Measurements from ENCODE around the gene PRKG1.
"Not testable (repeated sequence)": the region's sequence is repeated elsewhere in the genome, so short reads cannot be mapped to it uniquely, and the experiment has no call there.

Gene PRKG1

GRCh38 chr10:52215745-52216361, 1141.6 kb downstream of the PRKG1 start:
- DNase-seq (ENCODE audit: low spot score) = peak; percentile 66

DNA sequence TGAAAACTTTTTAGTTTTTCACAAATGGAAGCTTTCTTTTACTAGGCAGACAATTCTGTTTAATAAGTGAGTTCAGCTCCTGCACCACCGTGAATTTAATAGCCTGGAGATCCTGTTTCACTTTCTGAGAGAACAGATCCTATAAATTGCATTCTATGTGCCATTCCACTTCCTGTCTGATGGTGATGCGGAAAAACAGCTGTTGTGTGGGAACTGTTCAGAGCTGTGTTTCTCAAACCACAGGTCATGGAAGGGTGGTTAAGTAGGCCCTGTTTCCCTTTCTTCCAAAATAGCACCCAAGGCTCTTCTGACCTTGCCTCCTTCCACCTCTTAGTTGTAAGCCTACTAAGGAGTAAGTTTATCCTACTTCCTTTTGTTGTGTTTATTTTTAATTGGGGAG, 1142.6 kb downstream of the PRKG1 start:
- DNase-seq (ENCODE audit: low spot score) = no peak

DNA sequence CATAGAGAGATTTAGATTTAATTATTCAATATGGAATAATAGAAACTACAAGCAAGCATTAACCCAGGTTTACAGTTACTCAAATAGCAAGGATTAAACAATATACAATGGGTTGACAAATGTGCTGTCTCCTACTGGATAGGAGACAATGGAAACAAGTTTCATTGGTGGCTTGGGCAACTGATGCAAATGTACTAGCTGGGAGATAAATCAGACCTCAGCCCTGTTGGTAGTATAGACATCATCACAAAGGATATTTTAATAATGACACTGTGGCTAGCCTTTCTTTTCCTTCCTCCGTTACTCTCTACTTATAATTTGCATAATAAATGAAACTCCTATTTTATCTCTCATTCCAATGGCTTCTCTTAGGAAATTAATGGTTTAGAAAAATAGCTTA, 1143.2 kb downstream of the PRKG1 start:
- no peak for DNase-seq (ENCODE audit: low spot score)

DNA sequence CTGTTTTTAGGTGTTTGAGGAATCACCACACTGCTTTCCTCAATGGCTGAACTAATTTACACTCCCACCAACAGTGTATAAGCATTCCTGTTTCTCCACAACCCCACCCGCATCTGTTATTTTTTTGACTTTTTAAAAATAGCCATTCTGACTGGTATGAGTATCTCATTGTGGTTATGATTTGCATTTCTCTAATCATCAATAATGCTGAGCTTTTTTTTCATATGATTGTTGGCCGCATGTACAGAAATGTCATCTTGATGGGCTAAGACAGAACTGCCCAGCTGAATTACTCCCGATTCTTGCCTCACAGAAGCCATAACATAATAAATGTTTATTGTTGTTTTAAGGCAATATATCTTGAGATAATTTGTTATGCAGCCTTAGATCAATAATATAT, 1146.7 kb downstream of the PRKG1 start:
- no peak for DNase-seq (ENCODE audit: low spot score)

GRCh38 chr10:52221923-52222322, 1147.6 kb downstream of the PRKG1 start:
- DNase-seq (ENCODE audit: low spot score) = no peak

- DNase-seq (ENCODE audit: low spot score) = no peak
Measured at GRCh38 chr10:52226197-52226847, 1152.0 kb downstream of the PRKG1 start.

GRCh38 chr10:52228556-52228955, 1154.3 kb downstream of the PRKG1 start:
- no peak for DNase-seq (ENCODE audit: low spot score)

- no peak for DNase-seq (ENCODE audit: low spot score)
Measured at GRCh38 chr10:52229291-52229931, 1155.1 kb downstream of the PRKG1 start.

GRCh38 chr10:52232561-52233350, 1158.5 kb downstream of the PRKG1 start:
- DNase-seq (ENCODE audit: low spot score) = no peak

- not testable (repeated sequence) for DNase-seq (ENCODE audit: low spot score)
Measured at GRCh38 chr10:52233351-52233991, 1159.2 kb downstream of the PRKG1 start.

GRCh38 chr10:52239771-52240170, 1165.5 kb downstream of the PRKG1 start:
- DNase-seq (ENCODE audit: low spot score) = no peak

GRCh38 chr10:52245547-52245946, 1171.3 kb downstream of the PRKG1 start:
- no peak for DNase-seq (ENCODE audit: low spot score)

DNA sequence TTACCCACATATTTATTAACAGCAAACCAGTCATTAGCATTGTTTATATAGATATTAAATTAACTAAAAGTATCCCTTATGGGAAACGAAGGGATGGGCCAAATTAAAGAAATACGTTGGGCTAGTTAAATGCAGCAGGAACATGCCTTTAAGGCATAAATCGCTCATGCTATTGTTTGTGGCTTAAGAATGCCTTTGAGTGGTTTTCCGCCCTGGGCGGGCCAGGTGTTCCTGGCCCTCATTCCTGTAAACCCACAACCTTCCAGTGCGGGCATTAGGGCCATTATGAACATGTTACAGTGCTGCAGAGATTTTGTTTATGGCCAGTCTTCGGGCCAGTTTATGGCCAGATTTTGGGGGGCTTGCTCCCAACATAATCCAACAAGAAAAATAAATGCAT, 1173.6 kb downstream of the PRKG1 start:
- not testable (repeated sequence) for DNase-seq (ENCODE audit: low spot score)

DNA sequence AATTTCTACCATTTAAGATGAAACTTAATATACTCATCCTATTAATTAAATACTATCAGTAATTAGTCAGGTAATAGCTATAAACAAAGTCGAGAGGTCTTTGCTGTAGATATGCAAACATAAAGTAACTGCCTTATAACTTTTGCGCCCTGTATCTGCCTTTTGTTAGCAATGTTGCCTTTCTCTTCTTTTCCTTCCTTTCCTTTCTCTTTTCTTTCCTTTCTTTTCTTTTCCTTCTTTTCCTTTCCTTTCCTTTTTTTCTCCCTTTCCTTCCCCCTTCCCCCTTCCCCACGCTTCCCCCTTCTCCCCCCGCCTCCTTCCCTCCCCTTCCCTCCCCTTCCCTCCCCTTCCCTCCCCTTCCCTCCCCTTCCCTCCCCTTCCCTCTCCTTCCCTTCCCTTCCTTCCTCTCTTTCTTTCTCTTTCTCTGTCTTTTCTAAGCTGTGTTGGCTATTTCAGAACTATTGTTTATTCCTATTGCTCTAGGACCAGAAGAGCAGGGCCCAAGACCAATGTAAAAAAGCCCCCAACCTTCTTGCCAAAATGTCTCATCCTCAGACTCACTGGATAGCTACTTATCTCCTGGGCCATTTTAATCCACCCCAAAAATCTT, 1174.5 kb downstream of the PRKG1 start:
- no peak for DNase-seq (ENCODE audit: low spot score)

GRCh38 chr10:52249850-52250395, 1175.6 kb downstream of the PRKG1 start:
- DNase-seq (ENCODE audit: low spot score) = no peak

GRCh38 chr10:52250510-52250909, 1176.2 kb downstream of the PRKG1 start:
- no peak for DNase-seq (ENCODE audit: low spot score)

DNA sequence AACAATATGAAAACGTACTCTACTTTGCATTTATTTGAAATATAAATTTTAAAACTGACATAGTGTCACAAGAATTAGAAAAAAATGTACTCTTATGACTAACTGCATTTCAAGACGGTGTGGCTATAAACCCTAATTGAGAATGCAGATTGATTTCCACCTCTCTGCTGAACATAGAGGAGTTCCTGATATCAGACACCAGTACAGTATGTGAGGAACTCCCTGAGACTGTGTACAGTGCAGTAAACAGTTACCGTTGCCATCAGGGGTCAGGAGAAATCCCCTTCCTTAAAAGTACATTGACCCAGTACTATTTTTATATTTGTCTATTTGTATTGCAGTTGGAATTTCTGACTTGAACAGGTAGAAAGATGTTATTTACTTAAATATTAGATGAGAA, 1178.0 kb downstream of the PRKG1 start:
- DNase-seq (ENCODE audit: low spot score) = no peak

DNA sequence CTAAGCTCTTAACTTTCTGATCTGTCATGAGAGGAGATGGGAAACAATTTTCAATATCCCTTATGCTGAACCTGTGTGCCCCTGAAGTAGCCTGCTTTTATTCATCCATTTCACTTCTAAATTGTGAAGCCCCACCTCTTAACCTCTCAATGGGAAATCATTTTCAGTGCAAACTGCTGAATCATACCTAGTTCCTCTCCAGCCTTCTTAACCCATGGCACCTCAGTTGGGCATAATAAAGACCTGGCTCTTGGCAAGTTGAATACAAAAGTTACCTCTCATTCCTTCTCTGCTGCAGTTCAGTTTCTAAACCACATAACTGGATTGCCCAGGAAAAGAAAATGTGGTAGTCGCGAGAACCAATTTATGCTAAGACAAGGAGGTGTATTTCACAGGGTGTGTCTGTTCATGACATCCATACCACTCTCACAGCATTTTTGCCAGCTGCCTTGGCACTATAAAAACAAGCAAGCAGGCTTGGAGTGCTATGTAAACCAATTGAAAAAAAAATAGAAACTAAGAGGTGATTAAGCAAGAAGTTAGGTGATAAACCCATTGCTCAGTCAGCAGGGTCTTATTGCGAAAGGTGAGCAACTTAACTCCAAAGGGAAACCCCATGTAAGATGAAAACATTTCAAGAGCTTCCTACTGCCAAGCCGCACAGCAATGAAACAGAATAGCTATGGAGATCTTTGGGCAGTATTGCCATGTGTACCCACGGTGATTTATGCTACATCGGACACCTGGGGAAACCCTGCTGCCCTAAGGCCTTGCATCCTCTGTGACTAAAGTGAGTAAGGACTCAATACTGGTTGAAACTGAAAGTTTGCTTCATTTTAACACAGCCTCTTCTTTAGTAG, 1182.8 kb downstream of the PRKG1 start:
- no peak for DNase-seq (ENCODE audit: low spot score)

DNA sequence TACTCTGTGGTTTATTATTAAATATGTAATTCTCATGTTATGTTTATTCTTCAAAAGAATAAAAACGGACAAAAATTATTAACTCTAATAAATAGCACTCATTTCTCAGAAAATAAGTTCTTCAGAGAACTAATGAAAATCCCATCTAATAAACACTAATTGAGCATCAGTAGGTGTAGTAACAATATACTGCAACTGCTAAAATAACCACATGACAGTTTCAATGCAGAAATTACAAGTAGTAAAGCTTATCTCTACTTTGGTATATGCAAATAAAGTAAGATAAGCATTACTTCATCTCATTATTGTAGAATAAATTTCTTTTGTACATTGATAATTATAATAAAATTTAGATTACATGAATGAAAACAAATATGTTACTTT, 1183.4 kb downstream of the PRKG1 start:
- DNase-seq (ENCODE audit: low spot score) = no peak

DNA sequence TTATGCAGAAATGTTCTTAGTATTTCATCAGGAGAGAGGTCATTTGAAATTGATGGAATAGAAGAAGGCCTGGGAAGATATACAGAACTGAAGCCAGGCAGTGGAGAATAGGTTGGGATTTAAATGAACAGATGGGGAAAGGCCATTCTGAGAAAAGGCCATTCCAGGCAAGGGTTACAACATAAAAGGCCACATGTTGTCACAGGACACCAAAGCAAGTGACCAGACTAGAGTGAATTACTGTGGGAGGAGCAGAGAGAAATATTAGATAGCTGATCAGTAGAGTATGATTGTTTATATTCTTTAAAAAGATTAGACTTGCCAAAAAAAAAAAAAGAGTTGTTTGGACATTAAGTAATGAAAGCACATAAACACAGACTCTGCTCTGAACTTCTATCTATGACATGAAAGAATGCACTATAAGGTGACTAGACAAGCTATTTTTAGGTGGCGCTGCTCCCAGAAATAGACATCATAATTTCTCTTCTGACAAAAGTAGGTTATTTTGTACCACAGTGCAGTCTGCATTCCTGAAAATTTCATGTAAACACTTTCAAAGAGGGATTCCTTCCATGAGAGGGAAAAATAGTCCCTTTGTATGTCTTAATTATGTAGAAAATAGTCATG, 1184.6 kb downstream of the PRKG1 start:
- DNase-seq (ENCODE audit: low spot score) = no peak

Measured in RKO (cell line).